IPS-18c (cell line): ENCODE measurements around the gene GREB1.

Experiments
- H3K4me3 ChIP-seq: 2 replicates; pipeline ENCODE4 v1.7.0; 2013; ENCODE audit warnings: low read depth, mild to moderate bottlenecking, low read length, moderate library complexity; ENCODE audit not compliant: insufficient read depth
- H3K9me3 ChIP-seq: one replicate; pipeline ENCODE4 v1.6.1; 2013; ENCODE audit warnings: mild to moderate bottlenecking, low read length, moderate library complexity; ENCODE audit not compliant: control insufficient read depth, insufficient read depth

The GREB1 gene, protein sequence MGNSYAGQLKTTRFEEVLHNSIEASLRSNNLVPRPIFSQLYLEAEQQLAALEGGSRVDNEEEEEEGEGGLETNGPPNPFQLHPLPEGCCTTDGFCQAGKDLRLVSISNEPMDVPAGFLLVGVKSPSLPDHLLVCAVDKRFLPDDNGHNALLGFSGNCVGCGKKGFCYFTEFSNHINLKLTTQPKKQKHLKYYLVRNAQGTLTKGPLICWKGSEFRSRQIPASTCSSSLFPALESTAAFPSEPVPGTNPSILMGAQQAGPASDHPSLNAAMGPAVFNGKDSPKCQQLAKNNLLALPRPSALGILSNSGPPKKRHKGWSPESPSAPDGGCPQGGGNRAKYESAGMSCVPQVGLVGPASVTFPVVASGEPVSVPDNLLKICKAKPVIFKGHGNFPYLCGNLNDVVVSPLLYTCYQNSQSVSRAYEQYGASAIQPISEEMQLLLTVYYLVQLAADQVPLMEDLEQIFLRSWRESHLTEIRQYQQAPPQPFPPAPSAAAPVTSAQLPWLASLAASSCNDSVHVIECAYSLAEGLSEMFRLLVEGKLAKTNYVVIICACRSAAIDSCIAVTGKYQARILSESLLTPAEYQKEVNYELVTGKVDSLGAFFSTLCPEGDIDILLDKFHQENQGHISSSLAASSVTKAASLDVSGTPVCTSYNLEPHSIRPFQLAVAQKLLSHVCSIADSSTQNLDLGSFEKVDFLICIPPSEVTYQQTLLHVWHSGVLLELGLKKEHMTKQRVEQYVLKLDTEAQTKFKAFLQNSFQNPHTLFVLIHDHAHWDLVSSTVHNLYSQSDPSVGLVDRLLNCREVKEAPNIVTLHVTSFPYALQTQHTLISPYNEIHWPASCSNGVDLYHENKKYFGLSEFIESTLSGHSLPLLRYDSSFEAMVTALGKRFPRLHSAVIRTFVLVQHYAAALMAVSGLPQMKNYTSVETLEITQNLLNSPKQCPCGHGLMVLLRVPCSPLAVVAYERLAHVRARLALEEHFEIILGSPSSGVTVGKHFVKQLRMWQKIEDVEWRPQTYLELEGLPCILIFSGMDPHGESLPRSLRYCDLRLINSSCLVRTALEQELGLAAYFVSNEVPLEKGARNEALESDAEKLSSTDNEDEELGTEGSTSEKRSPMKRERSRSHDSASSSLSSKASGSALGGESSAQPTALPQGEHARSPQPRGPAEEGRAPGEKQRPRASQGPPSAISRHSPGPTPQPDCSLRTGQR (N-terminal part only)

DNA sequence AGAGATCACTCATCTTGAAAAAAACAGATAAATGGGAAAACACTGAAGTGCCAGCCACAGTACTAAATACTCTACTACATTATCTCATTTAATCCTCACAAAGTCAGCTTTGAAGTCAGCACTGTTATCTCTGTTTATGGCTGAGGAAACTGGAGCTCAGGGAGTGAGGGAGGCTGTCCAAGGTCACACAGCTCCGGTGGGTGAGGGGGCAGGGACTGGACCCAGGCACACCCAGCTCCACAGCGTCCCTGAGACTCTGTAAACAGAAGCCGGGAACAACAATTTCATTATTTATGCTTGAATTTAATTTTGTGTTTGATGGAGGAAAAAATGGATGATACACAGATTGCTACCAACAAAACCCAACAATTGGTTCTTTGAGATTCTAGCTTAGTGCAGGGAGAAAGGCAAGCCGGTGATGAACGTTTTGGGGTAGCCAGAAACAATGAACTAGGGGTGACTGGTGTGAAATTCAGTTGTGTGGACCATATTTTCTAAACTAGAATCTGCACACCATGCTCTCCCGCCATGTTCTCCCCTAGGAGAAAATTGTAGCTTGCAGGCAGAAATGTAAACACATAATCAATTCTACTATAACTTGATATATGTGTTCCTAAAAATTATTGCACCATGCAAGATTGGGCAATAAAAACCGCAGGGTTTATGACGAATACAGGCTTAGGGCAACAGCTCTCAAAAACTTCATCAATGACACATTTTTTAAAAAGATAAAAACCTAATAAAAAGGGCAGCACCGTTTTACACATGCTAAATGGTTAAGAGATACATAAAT is at the start of gene GREB1:
GREB1 (plus strand) TSS at position 768 of the 793 bp plus-strand sequence. CDS start 22,570 bp downstream, outside the sequence.
- Histone ChIP-seq H3K4me3 (no peak within 1 kb of the TSS), H3K9me3 (no peaks in the 10 kb centered on the region)

DNA sequence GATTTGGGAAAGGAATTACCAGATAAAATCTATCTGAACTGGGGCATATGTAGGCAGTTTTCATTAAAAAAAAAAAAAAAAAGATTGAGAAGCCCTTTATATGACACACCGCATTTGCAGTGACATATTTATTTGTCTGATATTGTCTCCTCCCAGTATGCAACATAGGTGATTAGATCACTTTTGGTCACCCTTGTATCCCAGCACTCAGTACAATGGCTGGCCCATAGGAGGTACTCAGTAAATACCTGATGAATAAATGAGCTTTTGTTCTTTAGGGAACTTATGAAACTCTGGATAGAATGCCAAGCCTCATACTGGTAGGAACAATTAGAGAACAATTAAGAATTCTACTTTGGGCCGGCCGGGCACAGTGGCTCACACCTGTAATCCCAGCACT is 45.0 kb upstream of the GREB1 start:
- H3K4me3 ChIP-seq, result no peak overlapping the region

DNA sequence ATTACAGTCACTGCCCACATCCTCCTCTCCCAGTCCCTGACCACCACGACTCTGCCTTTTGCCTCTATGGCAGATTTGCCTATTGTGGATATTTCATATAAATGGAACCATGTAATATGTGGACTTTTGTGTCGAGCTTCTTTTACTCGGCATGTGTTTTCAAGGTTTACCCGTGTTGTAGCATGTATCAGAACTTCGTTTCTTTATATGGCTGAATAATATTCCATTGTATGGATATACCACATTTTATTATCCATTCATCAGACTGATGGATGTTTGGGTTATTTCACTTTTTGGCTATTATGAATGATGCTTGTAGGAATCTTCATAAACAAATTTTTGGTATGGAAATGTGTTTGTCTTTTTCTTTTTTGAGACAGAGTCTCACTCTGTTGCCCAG is 43.7 kb upstream of the GREB1 start:
- peaks cover 3% of the 10 kb centered on the region for H3K9me3 ChIP-seq
- H3K4me3 ChIP-seq, result no peak overlapping the region

More for the DNA sequence above, 45.0 kb upstream of the GREB1 start:
- peaks cover 5% of the 10 kb centered on the region for H3K9me3 ChIP-seq

DNA sequence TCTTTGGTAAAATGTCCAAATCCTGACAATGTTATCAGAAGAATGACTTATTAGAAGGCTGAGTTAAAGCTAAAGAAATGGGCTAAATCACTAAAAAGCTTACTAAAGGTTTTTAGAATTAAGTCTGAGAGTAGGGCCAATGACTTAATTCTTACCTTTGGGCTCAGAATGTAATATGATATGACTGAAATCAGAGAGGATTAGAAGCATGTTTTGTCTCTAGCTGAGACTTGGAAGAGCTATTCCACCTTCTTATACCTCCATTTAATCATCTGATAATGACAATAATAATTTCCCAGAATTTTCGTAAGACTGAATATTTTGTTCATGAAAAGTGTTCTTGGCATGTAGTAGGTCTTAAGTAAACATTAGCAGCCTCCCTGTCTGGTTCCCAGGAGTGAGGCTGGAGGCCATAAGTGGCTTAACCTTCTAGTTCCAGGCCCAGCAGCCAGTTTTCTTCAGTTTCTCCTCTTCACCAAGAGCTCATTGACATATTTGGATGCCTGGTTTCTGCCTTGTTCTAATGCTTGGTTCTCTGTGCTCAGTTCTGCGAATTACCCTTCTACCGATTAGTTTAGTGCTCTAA is 42.4 kb upstream of the GREB1 start:
- Histone ChIP-seq H3K4me3 (no peak overlapping the region), H3K9me3 (peaks cover 3% of the 10 kb centered on the region)

DNA sequence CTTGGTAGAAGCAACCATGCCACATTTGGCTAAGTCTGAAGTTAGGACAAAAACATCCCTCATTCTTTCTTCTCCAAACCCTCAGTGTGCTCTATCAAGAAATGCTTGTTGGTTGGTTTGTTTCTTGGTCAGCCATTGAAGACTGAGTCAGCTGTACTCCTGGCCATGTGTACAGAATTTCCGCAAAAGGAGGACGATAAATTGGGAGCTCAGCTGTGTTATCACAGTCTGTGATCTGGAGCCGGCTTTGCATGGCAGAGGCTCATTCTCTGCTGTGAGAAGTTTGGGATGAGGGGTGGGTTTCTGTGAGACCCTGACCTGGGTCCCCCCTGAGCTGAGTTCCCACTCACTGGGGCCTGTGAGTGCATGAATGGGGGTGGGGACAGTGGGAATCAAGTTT is 41.6 kb upstream of the GREB1 start:
- Histone ChIP-seq H3K4me3 (no peak overlapping the region), H3K9me3 (peaks cover 3% of the 10 kb centered on the region)

DNA sequence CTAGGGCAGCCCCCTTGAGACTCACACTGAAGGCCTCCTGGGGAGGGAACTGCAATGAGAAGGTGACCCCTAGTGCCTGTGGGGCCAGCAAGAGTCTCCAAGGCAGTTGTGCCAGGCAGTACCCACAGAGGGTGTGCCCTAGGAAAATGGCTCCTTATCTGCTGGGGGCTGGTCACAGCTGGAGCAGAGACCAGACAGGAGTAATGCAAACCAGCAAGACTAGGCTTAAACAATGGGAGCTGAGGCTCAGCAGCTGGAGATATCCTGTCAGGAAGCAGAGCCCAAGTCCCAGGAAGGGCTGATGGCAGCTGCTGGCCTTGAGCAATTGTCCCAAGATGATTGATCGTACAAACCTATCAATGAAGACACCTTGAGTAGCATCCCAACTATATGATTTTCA is 41.1 kb upstream of the GREB1 start:
- peaks cover 3% of the 10 kb centered on the region for H3K9me3 ChIP-seq
- no peak overlapping the region for H3K4me3 ChIP-seq

DNA sequence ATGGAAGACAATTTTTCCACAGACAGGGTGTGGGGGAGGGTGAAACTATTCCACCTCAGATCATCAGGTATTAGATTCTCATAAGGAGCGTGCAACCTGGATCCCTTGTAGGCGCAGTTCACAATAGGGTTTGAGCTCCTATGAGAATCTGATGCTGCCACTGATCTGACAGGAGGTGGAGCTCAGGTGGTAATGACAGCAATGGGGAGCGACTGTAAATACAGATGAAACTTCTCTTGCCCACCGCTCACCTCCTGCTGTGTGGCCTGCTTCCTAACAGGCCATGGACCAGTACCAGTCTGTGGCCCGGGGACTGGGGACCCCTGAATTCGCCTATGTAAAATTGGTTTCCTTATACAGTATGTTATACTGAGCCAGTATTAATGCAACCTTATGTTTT is 40.6 kb upstream of the GREB1 start:
- peaks cover 3% of the 10 kb centered on the region for H3K9me3 ChIP-seq
- no peak overlapping the region for H3K4me3 ChIP-seq

DNA sequence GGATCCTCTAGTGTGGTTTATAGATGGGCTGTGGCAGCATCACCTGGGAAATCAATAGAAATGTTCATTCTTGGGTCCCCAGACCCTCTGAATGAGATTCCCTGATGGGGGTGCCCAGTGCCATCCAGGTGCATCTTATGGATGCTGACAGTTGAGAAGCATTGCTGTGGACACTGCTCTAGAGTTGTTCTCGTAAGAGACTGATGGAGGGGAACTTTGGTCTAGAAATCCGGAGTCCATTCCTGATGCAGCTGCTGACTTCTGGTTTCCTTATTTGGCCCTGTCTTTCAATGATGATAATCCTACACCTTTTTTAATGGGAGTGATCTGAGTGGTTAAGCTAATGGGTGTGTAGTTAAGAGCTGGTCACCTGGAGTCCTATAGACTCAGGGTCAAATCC is 39.5 kb upstream of the GREB1 start:
- no peak overlapping the region for H3K4me3 ChIP-seq
- H3K9me3 ChIP-seq, result no peaks in the 10 kb centered on the region

DNA sequence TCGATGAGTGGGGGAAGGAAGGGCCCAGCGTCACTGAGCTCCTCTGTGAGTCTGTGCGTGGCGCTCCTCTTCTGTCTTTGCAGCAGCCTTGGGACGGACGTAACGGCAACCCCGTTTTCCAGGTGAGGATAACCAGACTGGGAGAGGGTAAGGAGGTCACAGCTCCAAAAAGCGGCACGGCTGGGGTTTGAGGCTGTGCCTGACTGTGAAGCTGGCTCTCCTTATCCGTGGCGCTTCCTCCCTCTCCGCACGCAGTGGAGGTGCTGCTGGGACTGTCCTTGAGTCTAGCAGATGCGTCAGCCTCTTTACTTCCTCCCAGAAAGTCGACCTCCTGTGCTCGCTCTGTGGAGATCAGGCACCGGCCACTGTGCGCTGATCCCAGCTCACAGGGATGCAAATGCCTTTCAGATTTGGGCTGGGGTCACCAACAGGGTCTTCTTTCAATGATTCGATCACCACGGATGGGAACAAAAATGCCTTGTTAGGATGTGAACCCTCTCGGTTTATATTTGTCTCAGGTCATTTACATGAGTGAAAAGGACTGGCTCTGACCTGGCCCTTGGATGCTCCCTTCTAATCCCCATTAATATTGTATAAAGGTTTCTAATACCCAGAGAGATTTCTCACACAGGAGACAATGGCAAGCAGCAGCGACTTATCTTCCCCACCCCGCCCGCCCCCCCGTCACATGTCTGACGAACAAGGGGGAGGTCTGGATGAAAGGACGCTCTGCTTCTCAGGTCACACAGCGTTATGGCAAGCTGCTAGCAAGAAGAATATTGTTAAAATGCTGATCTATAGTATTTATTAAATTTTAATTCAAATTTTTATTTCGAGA is 37.8 kb upstream of the GREB1 start:
- Histone ChIP-seq H3K9me3 (no peaks in the 10 kb centered on the region), H3K4me3 (no peak overlapping the region)

DNA sequence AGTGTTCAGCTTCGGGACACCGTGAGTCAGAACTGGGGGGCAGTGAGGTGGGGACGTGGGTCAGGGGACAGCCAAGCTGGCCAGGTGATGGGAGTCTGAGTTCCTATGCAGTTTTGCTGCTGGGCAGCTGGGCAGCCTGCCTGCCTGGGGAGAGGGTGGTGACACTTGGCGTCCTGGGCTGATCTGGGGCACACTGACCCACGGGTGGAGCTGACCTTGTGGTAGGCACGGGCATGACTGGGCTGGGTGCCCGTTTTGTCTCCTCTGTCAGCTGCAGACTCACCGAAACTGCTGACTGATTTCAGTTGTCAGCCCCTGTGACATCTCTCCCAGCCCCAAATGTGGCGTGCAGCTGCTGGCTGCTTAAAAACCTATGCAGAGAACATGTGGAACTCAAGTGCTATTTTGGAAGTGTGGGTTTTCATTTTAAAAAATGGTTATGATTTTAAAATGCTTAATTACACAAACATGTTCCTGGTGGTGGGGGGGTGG is 35.3 kb upstream of the GREB1 start:
- Histone ChIP-seq H3K9me3 (no peaks in the 10 kb centered on the region), H3K4me3 (no peak overlapping the region)

DNA sequence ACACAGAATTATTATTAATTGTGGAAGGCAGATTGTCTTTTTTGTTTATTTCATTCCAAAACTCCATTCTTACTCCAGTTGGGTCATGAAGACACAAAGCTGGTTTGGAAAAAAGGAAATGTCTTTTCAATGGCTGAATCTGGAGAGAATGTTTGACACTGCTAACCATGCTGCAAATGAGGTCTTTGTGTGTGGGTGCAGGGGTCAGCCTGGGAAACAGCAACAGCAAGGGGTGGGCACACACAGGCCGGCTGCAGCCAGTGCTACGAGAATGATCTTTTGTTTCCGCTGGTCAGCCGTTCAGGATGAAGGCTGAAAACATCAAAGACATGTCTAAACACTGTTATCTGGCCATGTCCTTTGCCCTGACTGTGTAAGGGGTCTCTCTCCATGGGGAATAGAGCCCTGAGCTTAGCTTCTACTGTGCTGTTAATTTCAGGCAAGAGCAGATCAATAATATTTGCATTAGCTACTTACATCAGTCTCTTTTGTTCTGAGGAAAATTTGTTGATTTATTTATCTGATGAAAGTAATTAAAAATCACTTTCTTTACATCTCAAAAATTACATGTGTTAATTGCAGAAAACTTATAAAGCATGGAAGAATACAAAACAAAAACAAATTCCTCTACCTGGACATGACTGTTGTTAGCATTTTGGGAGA is 34.6 kb upstream of the GREB1 start:
- H3K9me3 ChIP-seq, result no peaks in the 10 kb centered on the region
- H3K4me3 ChIP-seq, result no peak overlapping the region

DNA sequence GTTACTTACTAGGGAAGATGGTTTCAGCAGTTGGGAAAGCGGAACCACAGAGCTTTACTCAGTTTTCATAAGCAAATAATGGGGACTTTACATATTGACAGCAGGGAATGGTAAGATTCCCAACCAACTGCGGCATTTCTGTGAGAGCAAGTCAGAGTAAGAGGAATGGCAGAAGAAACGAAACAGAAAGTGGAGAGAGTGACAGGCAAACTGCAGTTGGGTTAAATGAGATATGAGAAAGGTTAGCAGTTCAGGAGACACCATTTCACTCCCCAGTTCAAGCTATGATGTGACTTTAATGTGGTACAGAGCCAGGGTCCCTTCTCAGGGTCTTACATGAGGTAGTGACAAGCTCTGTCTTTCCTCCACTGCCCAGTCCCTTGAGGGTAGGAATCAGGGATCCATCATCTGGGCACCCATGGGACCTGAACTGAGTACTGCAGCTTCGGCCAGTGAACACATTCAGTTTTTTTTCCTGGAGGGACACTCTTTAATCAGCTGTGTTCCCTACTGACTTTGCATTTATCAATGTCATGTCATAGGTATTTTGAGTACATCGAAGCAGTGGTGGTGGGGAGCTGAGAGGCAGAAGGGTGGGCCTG is 33.0 kb upstream of the GREB1 start:
- no peak overlapping the region for H3K4me3 ChIP-seq
- H3K9me3 ChIP-seq, result no peaks in the 10 kb centered on the region

DNA sequence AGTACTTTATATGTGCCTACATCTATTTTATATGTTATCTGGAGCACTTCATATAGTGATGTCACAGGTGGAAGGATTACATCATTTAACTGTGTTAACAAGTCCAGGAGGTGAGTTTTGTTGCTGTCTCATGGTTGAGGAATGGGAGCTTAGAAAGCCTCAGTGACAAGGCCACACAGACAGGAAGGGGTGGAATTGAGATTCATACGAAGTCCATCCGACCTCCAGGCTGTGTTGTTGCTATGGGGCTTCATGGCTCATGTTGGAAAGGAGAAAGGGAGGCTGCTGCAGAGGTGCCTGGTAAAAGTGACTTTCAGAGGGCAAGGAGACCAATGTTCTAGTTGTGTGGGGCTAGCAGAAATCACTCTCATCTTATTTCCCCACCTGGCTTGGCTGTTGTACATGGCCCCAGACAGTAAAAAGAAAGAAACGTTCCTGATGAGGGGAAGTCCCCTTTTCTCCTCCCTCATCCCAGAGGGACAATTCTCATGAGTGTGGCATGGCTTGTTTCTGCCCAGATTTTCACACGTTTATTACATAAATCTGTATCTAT is 31.0 kb upstream of the GREB1 start:
- Histone ChIP-seq H3K9me3 (no peaks in the 10 kb centered on the region), H3K4me3 (no peak overlapping the region)

DNA sequence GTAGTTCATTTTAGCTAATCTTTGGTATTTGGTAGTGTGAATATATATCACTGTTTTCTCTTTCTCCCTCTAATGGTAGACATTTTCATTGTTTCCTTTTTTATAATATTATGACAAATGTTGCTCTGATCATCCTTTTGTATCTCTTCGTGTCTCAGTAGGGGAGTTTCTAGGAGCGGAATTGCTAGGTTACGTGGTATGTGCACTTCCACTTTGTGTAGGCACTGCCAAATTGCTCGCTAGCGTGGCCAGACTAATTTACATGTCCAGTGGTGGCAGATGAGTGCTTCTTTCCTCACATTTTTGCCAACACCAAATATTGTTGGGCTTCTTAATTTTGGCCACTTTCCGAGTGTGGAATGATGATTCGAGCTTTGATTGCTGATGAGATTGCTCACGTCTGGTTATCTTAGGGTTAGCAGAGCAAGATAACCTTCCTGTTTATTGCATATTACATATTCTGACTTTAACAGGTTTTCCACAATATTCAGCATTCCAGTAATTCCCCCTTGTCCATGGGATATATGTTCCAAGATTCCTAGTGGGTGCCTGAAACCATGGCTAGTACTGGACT is 30.4 kb upstream of the GREB1 start:
- Histone ChIP-seq H3K9me3 (no peaks in the 10 kb centered on the region), H3K4me3 (no peak overlapping the region)
